Smooth muscle cell (in vitro differentiated cells): ENCODE measurements around the gene MEIOSIN. TPM values are rescaled to one million over a fixed set of nuclear protein-coding genes. Genes with fewer than 3 reads are reported as not detected.
"Not testable (repeated sequence)": the region's sequence is repeated elsewhere in the genome, so short reads cannot be mapped to it uniquely, and the experiment has no call there.

Experiments used
- DNase-seq: peaks from one replicate; lab custom pipeline; 2025; ENCODE audit not compliant: unreplicated experiment; lab: John Stamatoyannopoulos, UW
- H2AFZ ChIP-seq: fragments of 200-600 bp; sonication (generic); 2 replicates; pipeline ENCODE4 v1.6.0; 2016; ENCODE audit warnings: antibody characterized with exemption, low read depth, mild to moderate bottlenecking
- H3F3A ChIP-seq: fragments of 200-600 bp; sonication (generic); 2 replicates; pipeline ENCODE4 v1.6.0; 2017; ENCODE audit warnings: antibody characterized with exemption, low read depth
- H3K27ac ChIP-seq: fragments of 200-600 bp; sonication (generic); 2 replicates; pipeline ENCODE4 v1.5.1; 2016; ENCODE audit warnings: low read depth, mild to moderate bottlenecking
- H3K27me3 ChIP-seq: fragments of 200-600 bp; sonication (generic); 2 replicates; pipeline ENCODE4 v1.6.1; 2016; ENCODE audit warnings: low read depth, mild to moderate bottlenecking
- H3K36me3 ChIP-seq: fragments of 200-600 bp; sonication (generic); 2 replicates; pipeline ENCODE4 v1.5.1; 2016; ENCODE audit warnings: low read depth
- H3K4me1 ChIP-seq: fragments of 200-600 bp; sonication (generic); 2 replicates; pipeline ENCODE4 v1.5.1; 2016; ENCODE audit warnings: low read depth
- H3K4me2 ChIP-seq: fragments of 200-600 bp; sonication (generic); 2 replicates; pipeline ENCODE4 v1.6.0; 2016; ENCODE audit warnings: mild to moderate bottlenecking
- H3K4me3 ChIP-seq: fragments of 200-600 bp; sonication (generic); 2 replicates; pipeline ENCODE4 v1.5.1; 2016; ENCODE audit warnings: mild to moderate bottlenecking
- H3K79me2 ChIP-seq: fragments of 200-600 bp; sonication (generic); 2 replicates; pipeline ENCODE4 v1.6.0; 2016; ENCODE audit warnings: low read depth, mild to moderate bottlenecking
- H3K9ac ChIP-seq: fragments of 200-600 bp; sonication (generic); 2 replicates; pipeline ENCODE4 v1.6.0; 2016; ENCODE audit warnings: low read depth
- H3K9me3 ChIP-seq: fragments of 200-600 bp; sonication (generic); replicated peaks from 2 replicates; pipeline ENCODE4 v1.5.1; 2016; ENCODE audit warnings: low read depth
- H4K20me1 ChIP-seq: fragments of 200-600 bp; sonication (generic); 2 replicates; pipeline ENCODE4 v1.6.0; 2016; ENCODE audit warnings: low read depth
- CTCF ChIP-seq: fragments of 200-600 bp; sonication (generic); IDR thresholded peaks from 2 replicates; pipeline ENCODE4 v1.5.1; 2017; ENCODE audit warnings: borderline replicate concordance, mild to moderate bottlenecking, antibody characterized with exemption; ENCODE audit not compliant: insufficient read depth, poor library complexity, severe bottlenecking
- WGBS: methylation state at CpG from one replicate; pipeline ENCODE4 v1.1.7; 2016; ENCODE audit warnings: low lambda C conversion rate; 5-methylcytosine and 5-hydroxymethylcytosine counted together
- polyA plus RNA-seq: library from polyadenylated mRNA; unstranded; fragments of >200 nt; fragmentation: Nextera tagmentation; extraction: Ambion mirVana; gene quantifications from 2 replicates; pipeline ENCODE4 v1.2.1, GENCODE V29; 2016
- total RNA-seq: library from RNA; depleted of rRNA; stranded (reverse); fragments of >200 nt; gene quantifications from 2 replicates; pipeline ENCODE4 v1.2.3, GENCODE V29; 2014

MEIOSIN gene
- total and polyA plus RNA-seq, 2 experiments from 2014 or later = not detected

- peak overlapping the region; percentile 67 for H3K27ac ChIP-seq
- no peak for DNase-seq
- no peaks in the 10 kb centered on the region for H3K9me3 ChIP-seq
- peak overlapping the region; percentile 37 for H3K9ac ChIP-seq
- no peaks in the 10 kb centered on the region for H3K27me3 ChIP-seq
- TF ChIP-seq CTCF = no peak
- H3K79me2 ChIP-seq = peaks cover 40% of the 10 kb centered on the region
- H2AFZ ChIP-seq = no peak overlapping the region
- H4K20me1 ChIP-seq = peaks cover 27% of the 10 kb centered on the region
- H3F3A ChIP-seq = no peaks in the 10 kb centered on the region
- H3K4me3 ChIP-seq = no peak overlapping the region
- H3K4me1 ChIP-seq = peaks cover 5% of the 10 kb centered on the region
- no peaks in the 10 kb centered on the region for H3K36me3 ChIP-seq
- peak overlapping the region; percentile 53 for H3K4me2 ChIP-seq
- WGBS = 45% methylated on average over 3 of the region's 3 CpGs
These were observed 59.9 kb downstream of the MEIOSIN start for GRCh38 chr19:45793178-45793564.

DNA sequence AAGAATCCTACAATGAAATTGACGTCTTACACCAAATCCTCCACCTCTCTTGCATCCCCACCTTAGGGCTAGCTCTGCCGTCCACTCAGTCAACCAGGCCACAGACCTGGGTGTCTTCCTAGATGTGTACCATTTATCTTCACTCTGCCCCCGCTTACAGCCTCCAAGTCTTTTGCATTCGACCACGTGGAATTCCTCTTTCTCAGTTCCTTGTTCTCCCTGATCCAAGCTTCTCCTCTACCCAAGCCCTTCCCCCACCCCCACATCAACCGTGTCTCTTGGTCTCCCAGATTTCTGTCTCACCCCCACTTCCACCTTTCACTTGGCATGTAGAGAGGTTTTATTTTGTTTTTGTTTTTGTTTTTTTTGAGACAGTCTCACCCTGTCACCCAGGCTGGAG is 60.6 kb downstream of the MEIOSIN start:
- 61% methylated on average over 6 of the region's 6 CpGs for WGBS

DNA sequence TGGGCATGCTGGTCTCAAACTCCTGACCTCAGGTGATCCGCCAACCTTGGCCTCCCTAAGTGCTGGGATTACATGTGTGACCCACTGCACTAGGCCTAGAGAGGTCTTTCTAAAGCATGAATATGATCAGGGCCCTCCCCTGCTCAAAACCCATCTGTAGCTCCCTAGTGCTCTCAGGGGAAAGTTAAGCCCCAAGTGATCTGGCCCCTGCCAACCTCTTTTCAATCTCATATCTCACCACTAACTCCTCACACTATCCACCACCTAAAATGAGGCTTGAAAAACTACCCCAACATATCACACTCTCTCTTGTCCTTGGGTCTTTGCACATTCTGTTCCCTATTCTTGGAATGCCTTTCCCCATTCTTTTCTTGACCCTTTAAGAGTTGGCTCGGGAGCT is 61.4 kb downstream of the MEIOSIN start:
- no peak for TF ChIP-seq CTCF
- 95% methylated on average over 2 of the region's 2 CpGs for WGBS
- no peak overlapping the region for H3K9ac ChIP-seq
- H3K27ac ChIP-seq = no peak overlapping the region
- H3K9me3 ChIP-seq = no peaks in the 10 kb centered on the region
- no peaks in the 10 kb centered on the region for H3K36me3 ChIP-seq
- H3K27me3 ChIP-seq = no peaks in the 10 kb centered on the region
- no peak overlapping the region for H2AFZ ChIP-seq
- peaks cover 11% of the 10 kb centered on the region for H3K4me1 ChIP-seq
- H4K20me1 ChIP-seq = peaks cover 13% of the 10 kb centered on the region
- no peak overlapping the region for H3K4me3 ChIP-seq
- no peak overlapping the region for H3K4me2 ChIP-seq
- H3K79me2 ChIP-seq = peaks cover 26% of the 10 kb centered on the region
- peaks cover 5% of the 10 kb centered on the region for H3F3A ChIP-seq
- no peak for DNase-seq

More for the DNA sequence above, 60.6 kb downstream of the MEIOSIN start:
- Histone ChIP-seq H3K36me3 (no peaks in the 10 kb centered on the region), H3K4me1 (peaks cover 5% of the 10 kb centered on the region), H3K9me3 (no peaks in the 10 kb centered on the region), H3K4me2 (no peak overlapping the region), H3K79me2 (peaks cover 34% of the 10 kb centered on the region), H3K27me3 (no peaks in the 10 kb centered on the region), H2AFZ (no peak overlapping the region), H3K9ac (no peak overlapping the region), H3K4me3 (no peak overlapping the region), H3K27ac (no peak overlapping the region), H4K20me1 (peaks cover 20% of the 10 kb centered on the region), H3F3A (no peaks in the 10 kb centered on the region)
- DNase-seq = no peak
- no peak for TF ChIP-seq CTCF

DNA sequence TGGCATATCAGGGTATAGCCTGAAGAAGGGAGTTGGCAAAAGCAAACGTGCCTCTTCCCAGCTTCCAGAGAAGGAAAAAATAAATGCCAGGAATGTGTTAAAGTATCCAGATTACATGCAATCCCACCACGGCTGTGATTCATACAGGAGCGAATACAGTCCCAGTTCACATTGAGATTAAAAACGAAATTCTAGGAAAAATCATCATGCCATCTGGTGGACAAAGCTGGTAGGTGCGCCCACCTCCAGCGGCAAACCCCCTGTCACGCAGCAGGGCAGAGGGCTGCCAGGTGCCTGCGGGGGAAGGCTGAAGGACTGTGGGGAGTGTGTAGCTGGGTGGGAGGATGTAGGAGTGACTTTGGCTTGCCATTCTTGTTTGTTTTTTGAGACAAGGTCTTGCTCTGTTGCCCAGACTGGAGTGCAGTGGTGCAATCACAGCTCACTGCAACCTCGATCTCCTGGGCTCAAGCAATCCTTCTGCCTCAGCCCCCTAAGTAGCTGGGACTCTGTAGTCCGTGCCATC is 65.8 kb downstream of the MEIOSIN start:
- TF ChIP-seq CTCF = peak; percentile 80
- H3F3A ChIP-seq = peaks cover 9% of the 10 kb centered on the region
- DNase-seq = peak; percentile 34
- no peak overlapping the region for H2AFZ ChIP-seq
- H3K4me3 ChIP-seq = no peak overlapping the region
- no peaks in the 10 kb centered on the region for H4K20me1 ChIP-seq
- no peaks in the 10 kb centered on the region for H3K27me3 ChIP-seq
- no peaks in the 10 kb centered on the region for H3K79me2 ChIP-seq
- no peaks in the 10 kb centered on the region for H3K9me3 ChIP-seq
- peak overlapping the region; percentile 36 for H3K27ac ChIP-seq
- no peak overlapping the region for H3K9ac ChIP-seq
- H3K36me3 ChIP-seq = no peaks in the 10 kb centered on the region
- 20% methylated on average over 10 of the region's 10 CpGs for WGBS
- H3K4me1 ChIP-seq = peaks cover 7% of the 10 kb centered on the region
- H3K4me2 ChIP-seq = peak overlapping the region; percentile 56

- not testable (repeated sequence) for H4K20me1 ChIP-seq, H3K79me2 ChIP-seq, H3K4me3 ChIP-seq, H3K4me1 ChIP-seq, H3K9me3 ChIP-seq, H2AFZ ChIP-seq, H3F3A ChIP-seq, H3K27me3 ChIP-seq, H3K36me3 ChIP-seq, DNase-seq, H3K9ac ChIP-seq
- H3K4me2 ChIP-seq = peak overlapping the region; percentile 56
- WGBS = 82% methylated on average over 5 of the region's 5 CpGs
- H3K27ac ChIP-seq = peak overlapping the region; percentile 36
These were observed 66.3 kb downstream of the MEIOSIN start for GRCh38 chr19:45799541-45799940.
